AML-193 (cell line): ENCODE measurements around the gene SUSD1.
"Not testable (repeated sequence)": the region's sequence is repeated elsewhere in the genome, so short reads cannot be mapped to it uniquely, and the experiment has no call there.

Experiments
- DNase-seq, 2 experiments: peaks; one replicate each; lab custom pipeline; 2025; lab: John Stamatoyannopoulos, UW

Gene SUSD1

GRCh38 chr9:112174965-112175795, at the start of gene SUSD1:
SUSD1 (minus strand) TSS chr9:112175297; CDS start chr9:112175235, 62 bp downstream.
- DNase-seq, result no peak

- DNase-seq, result no peak
Observed at GRCh38 chr9:112224401-112225289, 49.5 kb upstream of the SUSD1 start.

GRCh38 chr9:112218908-112219307, 43.8 kb upstream of the SUSD1 start:
- DNase-seq, result no peak

- no peak for DNase-seq
Observed at GRCh38 chr9:112212926-112213325, 37.8 kb upstream of the SUSD1 start.

- DNase-seq, result no peak
Observed at GRCh38 chr9:112207451-112207850, 32.4 kb upstream of the SUSD1 start.

- no peak for DNase-seq
Observed at GRCh38 chr9:112203536-112203935, 28.4 kb upstream of the SUSD1 start.

GRCh38 chr9:112200711-112201110, 25.6 kb upstream of the SUSD1 start:
- DNase-seq, result no peak

- no peak for DNase-seq
Observed at GRCh38 chr9:112198646-112199045, 23.5 kb upstream of the SUSD1 start.

GRCh38 chr9:112194969-112195431, 19.9 kb upstream of the SUSD1 start:
- peak; percentile 4 to 19 for DNase-seq

GRCh38 chr9:112193572-112194288, 18.6 kb upstream of the SUSD1 start:
- no peak for DNase-seq

GRCh38 chr9:112190320-112190719, 15.2 kb upstream of the SUSD1 start:
- DNase-seq, result not testable (repeated sequence)

- no peak for DNase-seq
Observed at GRCh38 chr9:112188884-112189283, 13.8 kb upstream of the SUSD1 start.

- DNase-seq, result no peak
Observed at GRCh38 chr9:112187404-112187803, 12.3 kb upstream of the SUSD1 start.

GRCh38 chr9:112186695-112187094, 11.6 kb upstream of the SUSD1 start:
- no peak for DNase-seq

- no peak for DNase-seq
Observed at GRCh38 chr9:112184946-112185345, 9.8 kb upstream of the SUSD1 start.

GRCh38 chr9:112184221-112184620, 9.1 kb upstream of the SUSD1 start:
- no peak for DNase-seq

- DNase-seq, result peak; percentile 10 to 32
Observed at GRCh38 chr9:112180387-112180881, 5.3 kb upstream of the SUSD1 start.

- no peak for DNase-seq
Observed at GRCh38 chr9:112179816-112180215, 4.7 kb upstream of the SUSD1 start.

GRCh38 chr9:112176524-112176923, 1.4 kb upstream of the SUSD1 start:
- DNase-seq, result no peak

GRCh38 chr9:112175796-112176315, 759 bp upstream of the SUSD1 start:
- no peak for DNase-seq

GRCh38 chr9:112174222-112174964, 704 bp downstream of the SUSD1 start:
- peak; percentile 80 to 84 for DNase-seq
